NCI-H1417 treated with DMSO at 0.1 percent for 48 hours (cell line): Measurements from ENCODE around the gene MCHR2.

Source experiments
- DNase-seq: peaks from one replicate; lab custom pipeline; 2025; lab: John Stamatoyannopoulos, UW

The MCHR2 gene

GRCh38 chr6:99905209-99906106 is 88.6 kb downstream of the MCHR2 start:
- DNase-seq, result peak; percentile 49

GRCh38 chr6:99901596-99902384 is 92.2 kb downstream of the MCHR2 start:
- DNase-seq, result no peak

GRCh38 chr6:99894815-99895214 is 99.2 kb downstream of the MCHR2 start:
- no peak for DNase-seq

GRCh38 chr6:99887066-99887465 is 107.0 kb downstream of the MCHR2 start:
- no peak for DNase-seq

- peak; percentile 57 for DNase-seq
These were observed 109.0 kb downstream of the MCHR2 start for GRCh38 chr6:99885051-99885450.

- no peak for DNase-seq
These were observed 111.8 kb downstream of the MCHR2 start for GRCh38 chr6:99882128-99882702.

- no peak for DNase-seq
These were observed 114.6 kb downstream of the MCHR2 start for GRCh38 chr6:99879431-99879830.

- no peak for DNase-seq
These were observed 119.0 kb downstream of the MCHR2 start for GRCh38 chr6:99875068-99875467.

- no peak for DNase-seq
These were observed 120.9 kb downstream of the MCHR2 start for GRCh38 chr6:99873084-99873483.

GRCh38 chr6:99871641-99872040 is 122.4 kb downstream of the MCHR2 start:
- no peak for DNase-seq
